GM19468 (cell line): ENCODE measurements around the gene SLC5A2.
"Not testable (repeated sequence)": the region's sequence is repeated elsewhere in the genome, so short reads cannot be mapped to it uniquely, and the experiment has no call there.

Source experiments
- ATAC-seq: cut with Tn5 transposase; IDR thresholded peaks from one replicate; pipeline ENCODE4 v1.9.1; 2021; ENCODE audit warnings: mild to moderate bottlenecking, moderate library complexity, moderate number of reproducible peaks; ENCODE audit not compliant: unreplicated experiment; ENCODE audit errors: extremely low read depth

The SLC5A2 gene

GRCh38 chr16:31491778-31492418, 9.0 kb downstream of the SLC5A2 start:
- no peak for ATAC-seq

DNA sequence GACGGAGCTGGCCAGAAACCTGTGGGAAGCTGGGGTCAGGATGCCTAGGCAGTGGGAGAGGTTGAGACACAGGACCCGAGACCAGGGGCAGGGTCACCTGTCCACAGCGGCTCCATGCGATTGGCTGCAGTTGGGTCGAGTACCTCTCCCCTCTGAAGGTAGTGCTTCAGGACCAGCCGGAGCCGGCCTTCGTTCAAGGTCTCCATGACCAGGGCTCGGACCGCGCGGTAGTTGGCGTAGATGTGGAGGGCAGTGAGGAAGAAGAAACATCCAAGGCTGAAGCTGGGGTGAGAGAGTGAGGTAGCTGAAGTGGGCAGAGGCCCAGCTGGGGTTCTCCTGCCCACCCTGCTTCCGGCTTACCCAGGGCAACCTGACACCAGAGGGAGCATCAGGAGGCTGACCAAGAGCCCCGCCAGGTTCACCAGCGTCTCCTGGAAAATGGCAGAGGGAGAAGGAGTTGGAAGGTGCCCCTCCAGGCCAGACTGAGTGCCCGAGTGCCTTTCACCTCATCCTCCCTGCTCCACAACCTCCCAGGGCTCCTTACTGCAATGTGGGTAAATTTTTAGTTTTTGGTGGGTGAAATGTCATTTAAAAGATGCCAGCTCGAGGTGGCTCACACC, 10.7 kb downstream of the SLC5A2 start:
- ATAC-seq, result no peak

- no peak for ATAC-seq
Measured at GRCh38 chr16:31496670-31497069, 13.7 kb downstream of the SLC5A2 start.

DNA sequence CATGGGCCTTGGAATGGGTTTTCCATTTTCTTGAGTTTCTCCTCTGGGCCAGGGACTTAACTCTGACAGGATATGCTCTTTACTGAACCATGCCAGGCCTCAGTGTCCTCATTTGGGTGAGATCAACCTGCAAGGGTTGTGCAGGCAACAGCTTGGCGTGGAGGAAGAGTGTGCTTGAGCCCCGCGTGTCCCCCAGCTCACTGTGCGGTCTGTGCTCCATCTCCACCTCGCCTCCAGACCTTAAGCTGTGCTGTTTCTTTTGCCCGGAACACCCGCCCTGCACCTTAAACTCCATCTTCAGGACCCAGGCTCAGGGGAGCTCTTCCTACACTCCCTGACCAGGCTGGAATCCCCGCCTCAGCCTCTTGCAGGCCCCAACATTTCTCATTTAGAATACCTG, 15.6 kb downstream of the SLC5A2 start:
- ATAC-seq, result no peak

DNA sequence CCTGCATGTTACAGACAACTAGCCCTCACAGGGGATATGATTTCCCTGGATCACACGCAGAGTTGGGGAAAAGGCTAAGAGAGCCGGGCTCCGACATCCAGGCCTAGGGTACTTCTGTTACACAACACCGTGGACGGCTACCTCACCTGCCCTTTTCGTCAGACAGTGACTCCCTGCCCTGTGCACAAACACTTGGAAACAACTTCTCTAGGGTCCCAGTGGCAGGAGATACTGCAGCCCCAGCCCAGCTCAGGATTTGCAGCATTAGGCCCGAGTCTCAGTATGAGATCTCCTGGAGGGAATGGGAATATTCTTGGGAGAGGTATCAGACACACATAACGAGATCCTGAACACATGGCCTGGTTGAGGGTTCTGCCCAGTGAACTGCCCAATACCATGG, 17.0 kb downstream of the SLC5A2 start:
- ATAC-seq, result no peak

- ATAC-seq, result no peak
Measured at GRCh38 chr16:31501226-31501965, 18.5 kb downstream of the SLC5A2 start.

DNA sequence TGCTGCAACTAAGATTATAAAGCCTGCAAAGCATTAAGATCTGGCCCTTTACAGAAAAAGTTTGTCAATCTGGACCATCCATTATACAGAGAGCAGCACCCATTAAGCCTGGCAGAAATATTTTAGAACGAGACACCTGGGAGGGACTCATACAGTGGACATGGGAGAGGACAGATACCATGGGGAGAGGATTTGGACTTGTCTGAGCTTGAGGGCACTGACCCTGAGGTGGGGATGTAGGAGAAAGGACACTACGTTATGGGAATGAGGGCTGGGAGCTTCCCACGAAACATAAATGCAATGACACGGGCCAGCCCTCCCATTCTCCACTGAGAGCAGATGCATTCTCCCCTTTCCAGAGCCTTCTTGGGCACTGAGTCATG, 19.0 kb downstream of the SLC5A2 start:
- ATAC-seq, result no peak

DNA sequence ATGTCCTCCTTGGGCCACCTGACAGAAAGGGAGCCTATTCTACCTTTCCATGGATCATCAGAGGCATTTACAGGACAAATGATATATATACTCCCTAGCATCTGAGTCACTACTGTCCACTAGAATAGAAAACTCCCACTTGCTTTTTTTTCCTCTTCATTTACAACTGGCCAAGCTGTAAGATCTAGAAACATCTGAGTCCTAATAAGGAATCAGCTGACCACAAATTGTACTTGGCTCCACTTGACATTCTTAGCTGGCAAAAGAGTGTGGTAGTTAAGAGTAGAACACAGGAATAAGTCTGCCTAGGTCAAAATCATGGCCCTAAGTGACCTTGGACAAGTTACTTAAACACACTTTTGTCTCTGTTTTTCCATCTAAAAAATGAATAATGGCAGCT, 20.1 kb downstream of the SLC5A2 start:
- ATAC-seq, result no peak

GRCh38 chr16:31503555-31503954, 20.6 kb downstream of the SLC5A2 start:
- not testable (repeated sequence) for ATAC-seq

- no peak for ATAC-seq
Measured at GRCh38 chr16:31504159-31504558, 21.2 kb downstream of the SLC5A2 start.

GRCh38 chr16:31505483-31505882, 22.6 kb downstream of the SLC5A2 start:
- ATAC-seq, result no peak

DNA sequence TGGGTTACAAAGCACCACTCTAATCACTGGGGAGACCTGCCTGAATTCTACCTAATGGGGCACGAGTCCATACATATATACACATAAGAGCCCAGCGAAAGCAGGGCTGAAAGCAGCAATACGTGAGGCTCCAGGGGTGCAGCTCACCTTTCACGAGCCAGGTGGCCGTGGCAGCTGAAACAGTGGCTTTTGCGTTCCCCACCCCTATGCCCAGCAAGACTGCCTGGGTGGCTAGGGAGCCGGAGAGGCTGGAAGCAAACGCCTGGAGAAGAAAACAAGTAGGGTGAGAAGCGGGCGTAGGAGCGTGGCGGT, 24.6 kb downstream of the SLC5A2 start:
- ATAC-seq, result no peak

DNA sequence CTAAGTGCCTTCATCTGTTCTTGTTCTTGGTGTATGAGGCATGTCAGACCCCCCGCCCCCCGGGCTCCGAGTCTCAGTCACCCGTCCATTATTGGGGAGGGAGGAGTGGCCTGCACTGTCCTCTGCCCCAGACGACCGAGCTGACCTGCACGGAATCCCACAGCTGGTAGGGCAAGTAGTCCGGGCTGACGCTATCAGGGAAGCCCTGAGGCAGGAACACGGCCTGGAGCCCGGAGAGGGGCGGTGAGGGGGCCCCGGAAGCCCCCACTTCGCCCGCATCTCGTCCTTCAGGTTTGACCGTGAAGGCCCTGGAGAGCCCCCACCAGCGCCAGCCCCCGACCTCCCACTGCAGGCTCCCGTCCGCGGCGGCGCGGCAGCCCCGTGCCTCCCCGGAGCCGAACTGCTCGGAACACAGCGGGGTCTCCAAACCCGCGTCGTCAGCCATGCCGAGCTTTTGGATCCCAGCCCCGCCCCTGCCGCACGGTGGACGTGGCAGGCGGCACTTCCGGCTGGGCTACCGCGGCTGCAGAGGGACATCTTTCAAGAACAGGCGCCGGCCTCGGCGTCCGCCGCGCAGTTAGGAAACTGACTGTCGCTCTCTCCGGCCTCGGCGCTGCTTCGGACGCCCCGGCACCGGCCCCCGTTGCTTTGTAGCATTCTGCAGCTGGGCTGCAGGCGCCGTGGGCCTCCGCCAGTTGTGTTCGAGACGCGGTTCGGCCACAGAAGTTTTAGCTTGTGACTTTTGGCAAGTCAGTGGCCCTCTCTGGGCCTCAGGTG, 25.2 kb downstream of the SLC5A2 start, which contains the start of gene RUSF1:
RUSF1 (minus strand) TSS at position 463 of the 777 bp plus-strand sequence; CDS start at position 445, 18 bp downstream.
- ATAC-seq, result peak; percentile 92

GRCh38 chr16:31508706-31509195, 25.8 kb downstream of the SLC5A2 start:
- no peak for ATAC-seq

DNA sequence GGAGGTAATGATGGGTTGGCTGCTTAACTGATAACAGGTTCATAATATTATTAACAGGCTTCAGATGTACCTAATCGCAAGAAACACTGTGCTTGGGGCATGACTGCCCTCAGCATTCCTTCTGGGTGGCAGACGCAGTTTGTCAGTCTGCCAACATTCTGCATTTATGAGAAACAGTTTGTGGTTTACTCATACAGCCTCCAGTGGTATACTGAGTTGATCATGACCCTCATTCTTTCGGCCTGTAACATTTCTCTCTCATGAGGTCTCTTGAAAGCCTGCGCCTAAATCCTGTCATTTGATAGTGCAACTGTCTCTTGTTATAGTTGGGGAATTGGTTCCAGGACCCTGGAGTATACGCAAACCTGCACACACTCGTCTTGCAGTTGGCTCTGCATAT, 30.2 kb downstream of the SLC5A2 start:
- no peak for ATAC-seq

DNA sequence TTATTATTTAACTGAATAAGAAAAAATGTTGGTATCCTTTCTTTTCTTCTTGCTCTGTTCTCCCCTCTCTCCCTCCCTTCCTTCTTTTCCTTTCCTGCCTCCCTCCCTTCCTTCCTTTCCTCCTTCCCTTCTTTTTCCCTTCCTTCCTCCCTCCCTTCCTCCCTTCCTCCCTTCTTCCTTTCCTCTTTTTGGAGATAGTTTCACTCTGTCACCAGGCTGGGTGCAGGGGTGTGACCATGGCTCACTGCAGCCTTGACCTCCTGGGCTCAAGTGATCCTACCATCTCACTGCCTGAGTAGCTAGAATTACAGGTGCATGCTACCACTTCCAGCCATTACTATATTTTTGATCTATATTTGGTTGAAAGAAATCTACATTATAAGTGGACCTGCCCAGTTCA, 31.0 kb downstream of the SLC5A2 start:
- no peak for ATAC-seq

DNA sequence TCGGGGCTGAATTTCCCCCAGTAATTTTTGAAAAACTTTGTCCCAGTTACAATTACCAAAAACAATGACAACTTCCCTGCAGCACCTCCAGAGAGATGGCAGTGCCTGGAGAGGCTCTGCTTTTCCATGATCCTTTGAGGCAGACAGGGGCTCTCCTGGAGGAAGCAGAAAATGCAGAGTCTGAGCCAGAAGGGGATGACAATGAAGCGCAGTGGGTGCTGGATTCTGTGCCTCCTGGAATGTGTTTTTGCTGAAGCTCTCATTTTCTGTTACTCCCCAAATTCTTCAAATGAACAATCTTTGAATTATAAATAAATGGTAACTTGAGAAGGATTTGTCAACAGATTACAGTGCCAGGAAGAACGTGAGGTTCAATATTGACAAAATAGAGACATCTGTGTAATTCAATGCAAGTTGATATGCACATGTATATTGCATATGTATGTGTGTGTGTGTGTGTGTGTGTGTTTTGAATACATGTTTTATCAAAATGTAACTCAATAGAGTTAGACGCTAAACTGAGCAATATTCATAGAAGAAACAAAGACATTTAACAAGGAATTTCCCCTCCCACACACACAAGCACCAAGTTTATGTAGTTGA, 35.0 kb downstream of the SLC5A2 start:
- no peak for ATAC-seq

DNA sequence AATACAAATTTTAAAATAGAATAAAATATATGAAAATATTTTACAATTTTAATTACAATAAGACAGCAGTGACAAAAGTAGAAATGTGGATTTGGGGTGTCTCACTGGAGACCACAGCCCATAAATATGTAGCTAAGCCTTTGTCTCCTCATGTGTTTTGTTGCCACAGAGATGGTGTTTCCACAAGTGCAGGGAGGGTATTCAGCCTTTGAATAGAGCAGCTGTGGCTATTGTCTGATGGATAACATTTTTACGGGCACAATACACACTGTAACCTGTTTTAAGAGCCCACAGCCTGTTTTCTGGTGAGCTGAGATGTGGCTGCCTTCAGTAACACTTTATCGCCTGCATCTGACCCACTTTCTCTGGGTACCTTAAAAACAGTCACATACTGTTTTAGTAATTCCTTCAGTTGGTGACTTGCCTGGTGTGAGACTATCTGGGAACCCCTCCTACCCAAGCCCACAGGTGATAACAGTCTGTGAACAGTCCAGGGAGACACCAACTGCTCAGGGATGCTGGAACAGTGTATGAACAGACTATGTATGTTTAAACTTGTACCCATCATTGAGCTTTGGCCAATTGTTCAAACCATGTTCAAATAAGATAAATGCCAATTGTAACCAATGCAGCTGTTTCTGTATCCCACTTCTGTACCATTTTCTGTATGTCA, 37.0 kb downstream of the SLC5A2 start:
- no peak for ATAC-seq

DNA sequence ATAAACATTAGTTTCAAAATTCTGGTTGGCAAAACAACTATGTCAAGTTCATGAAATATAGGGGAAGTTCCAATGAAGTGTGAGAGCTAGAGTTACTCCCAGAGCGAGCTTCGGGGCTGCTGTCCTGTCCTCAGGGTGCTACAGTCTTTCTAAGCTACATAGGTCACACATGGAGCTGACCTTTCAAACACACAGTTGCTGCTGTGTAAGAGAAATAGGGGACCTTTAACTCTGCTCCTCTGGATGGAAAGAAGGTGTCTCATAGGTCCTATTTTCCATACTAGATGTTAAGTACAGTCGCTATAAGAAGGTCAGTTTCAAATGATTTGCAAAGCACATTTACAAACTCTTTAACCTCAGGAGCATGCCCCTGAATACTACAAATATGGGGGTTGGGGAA, 38.4 kb downstream of the SLC5A2 start:
- no peak for ATAC-seq

- no peak for ATAC-seq
Measured at GRCh38 chr16:31522071-31522470, 39.1 kb downstream of the SLC5A2 start.
